Activated CD8-positive, alpha-beta memory T cell treated with anti-CD3 and anti-CD28 coated beads for 48 hours (primary cell): ENCODE measurements around the gene TCF12.
"Not testable (repeated sequence)": the region's sequence is repeated elsewhere in the genome, so short reads cannot be mapped to it uniquely, and the experiment has no call there.

Experiments used
- DNase-seq, 3 experiments: peaks; one replicate each; pipeline ENCODE4 v3.0.0-alpha.2; 2020; ENCODE audit warnings: low read depth in 2 of 3, low spot score in 2 of 3

The TCF12 gene

DNA sequence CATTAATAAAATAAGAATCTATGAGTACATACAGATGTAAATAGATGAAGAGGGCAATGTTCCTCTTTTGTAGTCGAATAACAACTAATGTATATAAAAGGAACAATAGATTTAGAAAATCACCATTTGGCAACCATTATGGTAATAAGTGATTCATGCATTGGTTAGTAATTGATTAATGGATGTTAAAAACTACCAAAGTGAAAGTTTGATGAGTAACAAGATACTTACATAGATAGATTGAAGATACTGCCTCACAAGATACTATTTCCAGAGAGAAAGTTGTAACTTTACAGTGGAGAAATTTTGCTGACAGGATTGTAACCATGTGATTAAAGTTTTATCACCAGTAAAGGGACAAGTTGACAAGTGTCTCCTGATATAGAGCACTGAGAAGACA is 55.0 kb downstream of the TCF12 start:
- no peak for DNase-seq

- DNase-seq: no peak
Observed at GRCh38 chr15:56977232-56977631, 58.8 kb downstream of the TCF12 start.

DNA sequence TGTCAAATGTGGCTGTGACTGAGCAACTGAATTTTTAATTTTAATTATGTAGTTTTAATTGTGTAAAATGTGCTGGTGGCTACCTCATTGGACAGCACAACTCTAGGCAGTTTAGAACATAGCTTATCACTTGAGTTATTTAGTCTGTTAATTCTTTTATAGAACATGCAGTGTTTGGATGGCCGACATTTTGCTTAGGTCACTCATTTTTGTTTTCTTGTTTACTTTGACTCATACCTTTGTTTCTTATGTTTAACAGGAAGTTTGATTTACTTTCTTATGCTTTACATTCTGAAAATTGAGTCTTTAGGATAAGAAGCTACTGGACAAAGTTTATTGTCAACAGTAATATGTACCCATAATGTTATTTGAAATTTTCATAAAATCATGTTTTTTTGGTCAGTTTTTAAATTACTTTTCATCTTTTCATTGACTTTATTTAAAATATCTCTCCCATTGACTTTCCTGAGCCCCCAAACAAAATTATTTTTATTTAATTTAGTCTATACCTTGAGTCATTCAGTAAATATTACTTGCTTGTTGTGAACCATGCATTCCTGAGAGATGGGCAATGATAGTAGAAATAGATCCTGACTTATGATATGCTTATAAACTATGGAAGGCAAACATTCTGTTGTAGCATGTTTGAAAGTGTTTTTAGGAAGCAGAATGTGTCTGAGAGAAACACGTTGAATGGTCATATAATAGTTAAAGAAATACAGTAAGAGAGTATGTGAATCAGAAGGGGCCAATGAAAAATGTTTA is 60.6 kb downstream of the TCF12 start:
- DNase-seq: no peak

GRCh38 chr15:56980473-56980872 is 62.0 kb downstream of the TCF12 start:
- no peak for DNase-seq

DNA sequence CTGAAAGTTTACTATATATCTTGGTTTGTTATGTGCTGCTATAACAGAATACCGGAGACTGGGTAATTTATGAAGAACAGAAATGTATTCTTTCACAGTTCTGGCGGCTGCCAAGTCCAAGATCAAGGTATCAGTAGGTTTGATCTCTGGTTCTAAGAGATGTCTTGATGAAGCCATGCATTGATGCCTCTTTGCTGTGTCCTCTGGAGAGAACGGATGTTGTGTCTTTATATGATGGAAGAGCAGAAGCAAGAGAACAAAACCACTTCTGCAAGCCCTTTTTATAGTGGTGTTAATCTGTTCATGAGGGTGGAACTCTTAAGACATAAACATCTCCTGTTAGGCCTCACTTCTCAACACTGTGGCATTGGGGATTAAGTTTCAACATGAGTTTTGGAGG is 62.7 kb downstream of the TCF12 start:
- DNase-seq: no peak

DNA sequence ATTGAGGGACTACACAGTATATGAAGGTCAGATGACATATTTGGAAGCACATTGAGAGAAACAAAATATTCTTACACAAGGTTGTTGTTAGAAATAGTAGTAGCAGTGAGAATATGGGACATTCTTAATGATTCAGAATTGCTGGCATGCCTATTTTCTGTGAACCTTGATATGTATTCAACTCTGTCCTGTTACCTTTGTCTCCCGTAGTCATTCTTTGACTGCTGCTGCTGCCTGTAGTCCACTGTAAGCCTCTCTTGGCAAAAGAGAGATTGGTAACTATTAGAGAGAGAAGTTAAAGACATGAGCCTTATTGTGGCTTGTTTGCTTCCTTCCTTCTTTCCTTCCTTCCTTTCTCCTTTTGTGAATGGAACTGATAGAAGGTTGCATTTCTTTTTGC is 64.5 kb downstream of the TCF12 start:
- no peak for DNase-seq

GRCh38 chr15:56984681-56985481 is 66.4 kb downstream of the TCF12 start:
- no peak for DNase-seq

- no peak for DNase-seq
Observed at GRCh38 chr15:56985856-56986255, 67.4 kb downstream of the TCF12 start.

DNA sequence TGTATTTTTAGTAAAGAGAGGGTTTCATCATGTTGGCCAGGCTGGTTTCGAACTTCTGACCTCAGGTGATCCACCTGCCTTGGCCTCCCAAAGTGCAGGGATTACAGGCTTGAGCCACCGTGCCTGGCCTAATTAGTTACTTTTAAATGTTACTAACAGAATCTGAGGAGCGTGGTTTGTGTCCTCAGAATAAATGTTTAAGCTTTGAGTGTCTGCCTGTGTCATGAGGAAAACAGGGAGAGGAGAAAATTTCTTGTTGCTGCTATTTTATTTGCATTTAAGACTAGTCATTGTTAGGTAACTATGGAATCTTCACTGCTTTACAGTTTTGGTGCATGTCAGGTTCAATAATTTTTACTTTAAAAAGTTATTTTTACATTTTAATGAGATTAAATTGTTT is 68.8 kb downstream of the TCF12 start:
- no peak for DNase-seq

GRCh38 chr15:56988219-56988618 is 69.8 kb downstream of the TCF12 start:
- no peak for DNase-seq

- DNase-seq: no peak
Observed at GRCh38 chr15:56989411-56989924, 71.0 kb downstream of the TCF12 start.

DNA sequence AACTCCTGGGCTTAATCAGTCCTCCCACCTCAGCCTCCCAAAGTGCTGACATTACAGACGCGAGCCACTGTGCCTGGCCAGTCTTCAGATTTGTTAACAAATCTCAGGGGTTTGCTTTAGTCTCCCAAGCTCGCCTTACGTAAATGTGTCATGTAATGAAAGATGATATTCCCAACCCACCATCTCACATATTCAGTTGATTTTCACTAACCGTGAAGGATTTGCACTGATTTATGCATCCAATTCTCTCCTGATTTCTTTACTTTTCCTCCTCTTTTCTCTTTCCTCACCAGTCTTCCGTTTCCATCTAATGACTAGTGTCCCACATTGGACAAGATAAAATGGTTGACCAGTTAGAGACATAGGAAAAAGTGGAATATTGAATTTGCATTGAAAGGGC is 72.6 kb downstream of the TCF12 start:
- DNase-seq: no peak

DNA sequence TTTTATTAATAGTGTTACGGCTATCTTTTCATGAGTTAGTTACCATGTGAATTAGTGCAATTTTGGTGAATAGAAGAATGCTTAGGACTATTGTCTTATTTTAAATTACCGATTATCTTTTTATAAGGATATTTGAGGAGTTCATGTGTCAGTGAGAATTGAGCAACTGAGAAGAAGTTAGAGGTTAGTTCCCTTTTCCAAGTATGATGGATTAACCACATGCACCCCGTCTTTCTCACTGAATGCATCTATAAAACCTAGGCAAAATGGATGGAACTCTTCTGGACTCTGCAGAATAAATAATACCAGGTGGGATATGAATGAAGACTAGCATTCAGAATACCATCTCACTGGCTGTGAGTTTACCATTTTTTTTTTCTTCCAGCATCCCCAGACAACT is 74.3 kb downstream of the TCF12 start:
- no peak for DNase-seq

- DNase-seq: no peak
Observed at GRCh38 chr15:56994280-56994679, 75.8 kb downstream of the TCF12 start.

DNA sequence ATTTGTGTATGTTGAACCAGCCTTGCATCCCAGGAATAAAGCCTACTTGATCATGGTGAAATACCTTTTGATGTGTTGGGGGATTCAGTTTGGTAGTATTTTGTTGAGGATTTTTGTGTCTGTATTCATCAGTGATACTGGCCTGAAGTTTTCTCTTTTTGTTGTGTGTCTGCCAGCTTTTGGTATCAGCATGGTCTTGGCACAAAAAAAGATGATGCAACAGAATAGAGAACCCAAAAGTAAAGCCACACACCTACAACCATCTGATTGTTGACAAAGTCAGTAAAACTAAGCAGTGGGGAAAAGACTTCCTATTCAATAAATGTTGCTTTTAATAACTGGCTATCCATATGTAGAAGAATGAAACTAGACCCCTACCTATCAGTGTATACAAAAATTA is 77.6 kb downstream of the TCF12 start:
- no peak for DNase-seq

- no peak for DNase-seq
Observed at GRCh38 chr15:56996746-56997470, 78.5 kb downstream of the TCF12 start.

DNA sequence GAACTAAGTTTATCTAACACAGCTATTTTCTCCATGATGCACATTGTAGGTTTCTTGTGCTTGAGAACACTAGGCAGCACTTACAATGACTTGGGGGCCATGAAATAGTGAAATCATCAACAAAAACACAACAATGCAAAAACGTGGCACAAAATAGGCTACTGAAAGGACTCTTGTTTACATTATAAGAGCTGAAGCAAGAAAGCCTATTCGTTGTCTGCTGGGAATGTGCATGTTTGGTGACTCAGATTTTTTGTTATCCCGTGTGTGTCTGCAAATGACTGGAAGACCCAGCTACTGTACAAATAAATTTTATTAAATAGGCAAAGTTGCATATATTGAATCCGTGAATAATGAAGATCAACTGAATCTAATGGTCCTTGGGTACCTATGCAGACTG is 85.0 kb downstream of the TCF12 start:
- DNase-seq: no peak

- no peak for DNase-seq
Observed at GRCh38 chr15:57005244-57005643, 86.8 kb downstream of the TCF12 start.

DNA sequence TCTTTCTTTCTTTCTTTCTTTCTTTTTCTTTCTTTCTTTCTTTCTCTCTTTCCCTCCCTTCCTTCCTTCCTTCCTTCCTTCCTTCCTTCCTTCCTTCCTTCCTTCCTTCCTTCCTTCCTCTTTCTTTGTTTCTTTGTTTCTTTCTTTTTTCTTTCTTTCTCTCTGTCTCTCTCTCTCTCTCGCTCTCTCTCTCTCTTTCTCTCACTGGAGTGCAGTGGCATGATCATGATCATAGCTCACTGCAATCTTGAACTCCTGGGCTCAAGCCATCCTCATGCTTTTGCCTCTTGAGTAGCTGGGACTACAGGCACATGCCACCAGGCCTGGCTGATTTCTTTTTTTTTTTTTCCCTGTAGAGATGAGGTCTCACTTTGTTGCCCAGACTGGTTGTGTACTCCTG is 89.4 kb downstream of the TCF12 start:
- not testable (repeated sequence) for DNase-seq

- DNase-seq: no peak
Observed at GRCh38 chr15:57010724-57011123, 92.3 kb downstream of the TCF12 start.

GRCh38 chr15:57012556-57012955 is 94.1 kb downstream of the TCF12 start:
- no peak for DNase-seq

- DNase-seq: not testable (repeated sequence)
Observed at GRCh38 chr15:57014896-57015295, 96.5 kb downstream of the TCF12 start.
